Measurements from ENCODE around the gene RBM23. TPM values are rescaled to one million over a fixed set of nuclear protein-coding genes. Genes with fewer than 3 reads are reported as not detected.
"Not testable (repeated sequence)": the region's sequence is repeated elsewhere in the genome, so short reads cannot be mapped to it uniquely, and the experiment has no call there.

Gene RBM23
- total and polyA plus RNA-seq, 10 of the 15 experiments (the other 5 are each of a cell fraction or from before 2014, with no cell fraction given), result 54.0 to 72.6 (median 61.3) TPM

DNA sequence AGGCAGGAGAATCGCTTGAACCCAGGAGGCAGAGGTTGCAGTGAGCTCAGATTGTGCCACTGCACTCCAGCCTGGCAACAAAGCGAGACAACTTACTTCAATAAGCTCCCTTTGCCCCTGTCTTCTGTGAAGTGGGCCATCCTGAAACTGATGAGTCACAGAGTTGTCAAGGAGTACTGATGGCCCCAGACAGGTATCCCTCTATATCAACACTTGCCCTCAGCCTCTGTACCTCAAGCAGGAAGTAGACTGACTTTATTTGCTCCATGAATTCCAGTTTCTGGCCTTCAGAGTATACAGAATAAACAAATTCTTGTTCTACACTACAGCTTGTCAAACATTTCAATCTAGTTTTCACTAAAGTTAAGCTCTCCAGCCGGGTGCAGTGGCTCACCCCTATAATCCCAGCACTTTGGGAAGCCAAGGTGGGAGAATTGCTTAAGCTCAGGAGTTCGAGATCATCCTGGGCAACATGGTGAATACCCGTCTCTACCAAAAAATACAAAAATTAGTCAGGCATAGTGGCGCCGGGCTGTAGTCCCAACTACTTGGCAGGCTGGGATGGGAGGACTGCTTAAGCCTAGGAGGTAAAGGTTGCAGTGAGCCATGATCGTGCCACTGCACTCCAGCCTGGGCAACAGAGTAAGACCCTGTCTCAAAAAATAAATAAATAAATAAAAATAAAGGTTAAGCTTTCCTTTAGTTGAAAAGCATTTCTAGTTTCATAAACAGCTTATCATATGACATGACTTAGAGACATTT lies 63.8 kb downstream of the RBM23 start:
- BruUV-seq (replicated peaks), result no TSS peak
- FAIRE-seq (no peak), ATAC-seq (no peak), DNase-seq (ENCODE audit: low read depth, low spot score) (no peak)
- Histone ChIP-seq H3K4me2 (ENCODE audit: control insufficient read depth, insufficient read depth) (no peak overlapping the region), H3K9ac (ENCODE audit: control insufficient read depth, insufficient read depth, low read length) (no peak overlapping the region), H3K79me2 (ENCODE audit: control insufficient read depth, insufficient read depth, low read length) (no peaks in the 10 kb centered on the region), H3K4me3 (no peak overlapping the region), H2AFZ (ENCODE audit: control insufficient read depth, low read depth, low read length) (no peak overlapping the region), H3K4me1 (ENCODE audit: control insufficient read depth, insufficient read depth, low read length) (peaks cover 21% of the 10 kb centered on the region), H3K36me3 (ENCODE audit: control insufficient read depth in 2 of 2, insufficient read depth in 2 of 2, low read length in 1 of 2) (no peaks in the 10 kb centered on the region), H4K20me1 (ENCODE audit: control insufficient read depth, insufficient read depth) (no peaks in the 10 kb centered on the region), H3K27ac (ENCODE audit: control insufficient read depth, insufficient read depth) (no peak overlapping the region), H3K9me3 (replicated peaks; ENCODE audit: control insufficient read depth, insufficient read depth, low read length) (peaks cover 2% of the 10 kb centered on the region; the same call in 1 of the 3 replicates), H3K27me3 (replicated peaks in 1 of 2; ENCODE audit: control insufficient read depth in 2 of 2, insufficient read depth in 2 of 2, low read length in 1 of 2) (no peaks in the 10 kb centered on the region)
- intact Hi-C loops (cut with micrococcal nuclease; ENCODE audit: unreplicated experiment), result loop anchor here (5.0 kb wide), 1 partner anchor 298 kb away; no protein-coding TSS in a partner anchor
- TF ChIP-seq POLR2AphosphoS2 (IDR thresholded peaks at IDR 0.05; ENCODE audit: low read depth, low read length), result no peak
- no peak for TF ChIP-seq MYC (IDR thresholded peaks at IDR 0.05; ENCODE audit: insufficient read depth, insufficient read length, insufficient replicate concordance, low read length, severe bottlenecking)
- TF ChIP-seq, protein P1, sequence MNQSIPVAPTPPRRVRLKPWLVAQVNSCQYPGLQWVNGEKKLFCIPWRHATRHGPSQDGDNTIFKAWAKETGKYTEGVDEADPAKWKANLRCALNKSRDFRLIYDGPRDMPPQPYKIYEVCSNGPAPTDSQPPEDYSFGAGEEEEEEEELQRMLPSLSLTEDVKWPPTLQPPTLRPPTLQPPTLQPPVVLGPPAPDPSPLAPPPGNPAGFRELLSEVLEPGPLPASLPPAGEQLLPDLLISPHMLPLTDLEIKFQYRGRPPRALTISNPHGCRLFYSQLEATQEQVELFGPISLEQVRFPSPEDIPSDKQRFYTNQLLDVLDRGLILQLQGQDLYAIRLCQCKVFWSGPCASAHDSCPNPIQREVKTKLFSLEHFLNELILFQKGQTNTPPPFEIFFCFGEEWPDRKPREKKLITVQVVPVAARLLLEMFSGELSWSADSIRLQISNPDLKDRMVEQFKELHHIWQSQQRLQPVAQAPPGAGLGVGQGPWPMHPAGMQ (IDR thresholded peaks at IDR 0.05; ENCODE audit: borderline replicate concordance), result 0 out of 2 replicates have a peak, but pooled peaks have one; percentile 8
- TF ChIP-seq MEF2B (IDR thresholded peaks at IDR 0.05; ENCODE audit: partially characterized antibody, poor library complexity, severe bottlenecking), result no peak
- no peak for TF ChIP-seq CBX3 (IDR thresholded peaks at IDR 0.05; ENCODE audit: borderline replicate concordance, low read depth)
- ChIA-PET CTCF (interaction anchor here (0.6 to 10.0 kb wide), 34 partner anchors 9 to 692 kb away, joined by 3 to 324 read pairs (median 4); partner anchors contain the start of genes LRP10, MRPL52, OXA1L and RBM23), RAD21 (ENCODE audit: unreplicated experiment) (interaction anchor here (0.6 to 9.4 kb wide), 21 partner anchors 16 to 536 kb away, joined by 3 to 130 read pairs (median 4); partner anchors contain the start of genes ABHD4, LRP10 and OXA1L), SMC1A (ENCODE audit: uncharacterized antibody, unreplicated experiment) (interaction anchor here (0.9 to 7.3 kb wide), 21 partner anchors 11 to 298 kb away, joined by 3 to 104 read pairs (median 6); partner anchors contain the start of genes LRP10, MMP14 and OXA1L), POLR2A (interaction anchor here (0.6 to 1.1 kb wide), 3 partner anchors 16 to 365 kb away, joined by 3 read pairs; no protein-coding TSS in a partner anchor)
- WGBS (ENCODE audit: insufficient coverage, insufficient replicate concordance, low lambda C conversion rate, missing lambda C conversion rate), result 86% methylated on average over 8 of the region's 8 CpGs
- in situ Hi-C loops (cut with MboI), result loop anchor here (5.0 to 10.0 kb wide), 3 partner anchors 193 to 470 kb away; no protein-coding TSS in a partner anchor

DNA sequence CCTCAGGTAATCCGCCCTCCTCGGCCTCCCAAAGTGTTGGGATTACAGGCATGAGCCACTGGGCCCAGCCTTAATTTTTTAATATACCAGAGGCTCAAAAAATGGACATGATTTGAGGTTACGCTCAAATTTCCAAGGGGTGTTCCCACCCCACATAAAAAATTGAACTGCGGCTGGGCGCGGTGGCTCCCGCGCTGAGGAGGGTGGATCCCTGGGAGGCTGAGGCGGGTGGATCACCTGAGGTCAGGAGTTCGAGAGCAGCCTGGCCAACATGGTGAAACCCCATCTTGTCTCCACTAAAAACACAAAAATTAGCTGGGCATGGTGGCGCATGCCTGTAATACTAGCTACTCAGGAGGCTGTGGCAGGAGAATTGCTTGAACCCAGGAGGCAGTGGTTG lies 64.7 kb downstream of the RBM23 start:
- not testable (repeated sequence) for H3K27me3 ChIP-seq (replicated peaks in 1 of 2; ENCODE audit: control insufficient read depth in 2 of 2, insufficient read depth in 2 of 2, low read length in 1 of 2); H3K27ac ChIP-seq (ENCODE audit: control insufficient read depth, insufficient read depth); H3K4me2 ChIP-seq (ENCODE audit: control insufficient read depth, insufficient read depth); H3K9me3 ChIP-seq (replicated peaks; ENCODE audit: control insufficient read depth, insufficient read depth, low read length); H2AFZ ChIP-seq (ENCODE audit: control insufficient read depth, low read depth, low read length); H3K9ac ChIP-seq (ENCODE audit: control insufficient read depth, insufficient read depth, low read length); H3K36me3 ChIP-seq (ENCODE audit: control insufficient read depth in 2 of 2, insufficient read depth in 2 of 2, low read length in 1 of 2); BruUV-seq (replicated peaks); H4K20me1 ChIP-seq (ENCODE audit: control insufficient read depth, insufficient read depth); DNase-seq (ENCODE audit: low read depth, low spot score); H3K79me2 ChIP-seq (ENCODE audit: control insufficient read depth, insufficient read depth, low read length); H3K4me3 ChIP-seq; FAIRE-seq; ATAC-seq
- 85% methylated on average over 11 of the region's 11 CpGs for WGBS (ENCODE audit: insufficient coverage, insufficient replicate concordance, low lambda C conversion rate, missing lambda C conversion rate)
- in situ Hi-C loops (cut with MboI) (loop anchor here (10.0 kb wide), 1 partner anchor 469 kb away; no protein-coding TSS in a partner anchor), intact Hi-C loops (cut with micrococcal nuclease; ENCODE audit: unreplicated experiment) (loop anchor here (5.0 kb wide), 1 partner anchor 297 kb away; no protein-coding TSS in a partner anchor)
- peaks cover 21% of the 10 kb centered on the region for H3K4me1 ChIP-seq (ENCODE audit: control insufficient read depth, insufficient read depth, low read length)
- ChIA-PET CTCF (interaction anchor here (0.7 to 10.0 kb wide), 33 partner anchors 10 to 691 kb away, joined by 3 to 324 read pairs (median 15); partner anchors contain the start of genes DAD1, LRP10, MRPL52 and OXA1L), RAD21 (ENCODE audit: unreplicated experiment) (interaction anchor here (0.6 to 9.4 kb wide), 23 partner anchors 17 to 304 kb away, joined by 3 to 130 read pairs (median 4); partner anchors contain the start of genes ABHD4, LRP10, MRPL52 and OXA1L), SMC1A (ENCODE audit: uncharacterized antibody, unreplicated experiment) (interaction anchor here (0.6 to 7.3 kb wide), 26 partner anchors 9 to 464 kb away, joined by 3 to 104 read pairs (median 6); partner anchors contain the start of genes LRP10, MMP14, MRPL52 and OXA1L), POLR2A (interaction anchor here (1.4 kb wide), 1 partner anchor 46 kb away, joined by 3 read pairs; no protein-coding TSS in a partner anchor)

All from GM12878 (cell line).